Lung (tissue), 12 donors: ENCODE measurements around the gene C4orf50. TPM values are rescaled to one million over a fixed set of nuclear protein-coding genes. Genes with fewer than 3 reads are reported as not detected.

Source experiments
- ATAC-seq: fragments of 200-7000 bp; cut with Tn5 transposase; one replicate; pipeline ENCODE4 v1.9.1; 2020; ENCODE audit warnings: moderate number of reproducible peaks; ENCODE audit not compliant: insufficient read depth, low FRiP score
- DNase-seq, 3 donors: peaks; one replicate each; pipeline ENCODE4 v3.0.0-alpha.2; 2013 to 2017
- H3K27ac ChIP-seq, 2 donors: one replicate each; pipeline ENCODE4 v1.5.1; 2013; ENCODE audit warnings: mild to moderate bottlenecking in 2 of 2, moderate library complexity in 2 of 2, control low read depth in 1 of 2, inconsistent platforms in 1 of 2, low read depth in 1 of 2, low read length in 1 of 2
- H3K27me3 ChIP-seq, 3 donors: one replicate each; pipeline ENCODE4 v1.5.1; 2013; ENCODE audit warnings: low read length in 2 of 3; ENCODE audit not compliant: control insufficient read depth in 3 of 3, insufficient read depth in 3 of 3
- H3K36me3 ChIP-seq, 4 donors: one replicate each; pipeline ENCODE4 v1.5.1; 2013; ENCODE audit warnings: low read length in 4 of 4, mild to moderate bottlenecking in 1 of 4, moderate library complexity in 1 of 4; ENCODE audit not compliant: control insufficient read depth in 4 of 4, insufficient read depth in 4 of 4
- H3K4me1 ChIP-seq, 5 donors: one replicate each; pipeline ENCODE4 v1.5.1; 2013; ENCODE audit warnings: low read length in 5 of 5, mild to moderate bottlenecking in 2 of 5, moderate library complexity in 1 of 5; ENCODE audit not compliant: control insufficient read depth in 5 of 5, insufficient read depth in 5 of 5
- H3K4me3 ChIP-seq: one replicate; pipeline ENCODE4 v1.5.1; 2013; ENCODE audit warnings: mild to moderate bottlenecking, control low read depth, moderate library complexity
- H3K9ac ChIP-seq, 2 donors: one replicate each; pipeline ENCODE4 v1.5.1; 2013; ENCODE audit warnings: low read length in 2 of 2, control low read depth in 1 of 2; ENCODE audit not compliant: insufficient read depth in 1 of 2
- H3K9me3 ChIP-seq, 4 donors: one replicate each; pipeline ENCODE4 v1.5.1; 2013; ENCODE audit warnings: low read length in 3 of 4, mild to moderate bottlenecking in 1 of 4, moderate library complexity in 1 of 4; ENCODE audit not compliant: control insufficient read depth in 4 of 4, insufficient read depth in 3 of 4
- CTCF ChIP-seq: IDR thresholded peaks from 2 replicates; pipeline ENCODE4 v1.5.1; 2012; ENCODE audit warnings: mild to moderate bottlenecking; ENCODE audit errors: control extremely low read depth, extremely low read depth
- WGBS, 2 donors: extraction: QIAGEN DNeasy Blood & Tissue Kit; methylation state at CpG; one replicate each; pipeline ENCODE4 v1.1.7; 2013; 5-methylcytosine and 5-hydroxymethylcytosine counted together
- polyA plus RNA-seq, 2 donors: library from polyadenylated mRNA; stranded (reverse); fragments of 200-250 nt; gene quantifications; one replicate each; pipeline ENCODE4 v1.2.1, GENCODE V29; 2013
- total RNA-seq, 2 donors: library from RNA; depleted of rRNA in 1 of 2; stranded (reverse); fragments of >200 nt in 1 of 2; gene quantifications; one replicate each; pipeline ENCODE4 v1.2.1, GENCODE V29; 2014 to 2021
- donor health status: control.
- donor health status: control.
- donor health status: Bipolar disorder and iron deficiency.
- donor health status: healthy.
- donor health status: DM: yes; HTN: yes; CAD: no.

The C4orf50 gene
- total and polyA plus RNA-seq, 4 donors: 0.02 to 0.04 (median 0.03) TPM

- Histone ChIP-seq H3K4me3 (no peak overlapping the region), H3K9me3 (peaks cover 0 to 4% (median 2%) of the 10 kb centered on the region in 4 donors), H3K4me1 (no peaks in the 10 kb centered on the region), H3K27me3 (peaks cover 0 to 14% (median 0%) of the 10 kb centered on the region in 3 donors), H3K36me3 (no peaks in the 10 kb centered on the region), H3K27ac (no peak overlapping the region), H3K9ac (no peak overlapping the region)
- WGBS, 2 donors: 15 to 19% methylated on average over 11 of the region's 11 CpGs
- DNase-seq: peak; percentile 14 to 32 (median 24)
- ATAC-seq: no peak
- TF ChIP-seq CTCF: peak; percentile 38
Measured at GRCh38 chr4:5979981-5980380, 38.2 kb downstream of the C4orf50 start.

DNA sequence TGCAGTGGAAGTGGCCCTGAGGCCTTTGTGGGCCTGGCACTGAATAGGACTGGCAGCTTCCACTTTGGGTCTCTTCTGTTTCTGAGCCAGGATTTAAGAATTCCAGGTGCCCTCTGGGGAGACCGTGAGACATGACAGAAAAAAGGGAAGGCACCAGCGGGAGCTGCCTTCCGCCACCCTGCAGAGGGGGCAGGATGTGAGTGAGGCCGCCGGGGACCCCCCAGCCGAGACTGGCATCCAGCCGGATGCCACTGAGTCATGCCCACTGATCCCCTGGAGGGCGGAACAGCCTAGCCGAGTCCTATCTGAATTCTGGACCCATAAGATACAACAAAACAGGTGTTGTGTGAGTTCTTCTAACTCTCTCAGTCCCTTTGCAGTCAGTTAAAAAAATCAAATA lies 41.3 kb downstream of the C4orf50 start:
- H3K27me3 ChIP-seq: peaks cover 0 to 14% (median 3%) of the 10 kb centered on the region in 3 donors
- H3K4me3 ChIP-seq: no peak overlapping the region
- TF ChIP-seq CTCF: no peak
- H3K9me3 ChIP-seq: no peaks in the 10 kb centered on the region
- no peaks in the 10 kb centered on the region for H3K36me3 ChIP-seq
- no peak overlapping the region for H3K9ac ChIP-seq
- no peaks in the 10 kb centered on the region for H3K4me1 ChIP-seq
- ATAC-seq: no peak
- WGBS, 2 donors: 78 to 81% methylated on average over 9 of the region's 9 CpGs
- peak in 1 of 3 donors; percentile 6 for DNase-seq
- no peak overlapping the region for H3K27ac ChIP-seq

DNA sequence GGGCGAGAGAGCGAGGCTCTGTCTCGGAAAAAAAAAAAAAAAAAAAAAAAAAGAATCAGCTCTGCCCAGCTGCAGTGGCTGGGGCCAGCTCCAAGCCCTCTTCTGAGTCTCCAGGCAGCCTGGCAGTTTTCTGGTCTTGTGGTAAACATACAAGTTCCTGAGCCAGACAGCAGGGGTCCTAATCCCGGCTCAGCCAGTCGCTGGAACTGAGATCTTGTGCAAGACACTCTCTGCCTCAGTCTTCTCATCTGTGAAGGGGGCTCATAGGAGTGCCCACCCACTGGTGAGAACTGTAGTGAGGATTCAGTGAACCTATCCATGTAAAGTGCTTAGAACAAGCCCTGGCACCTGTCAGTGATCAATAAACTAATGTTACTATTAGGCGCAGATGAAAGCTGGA lies 41.8 kb downstream of the C4orf50 start:
- ATAC-seq (no peak), DNase-seq (no peak)
- no peak for TF ChIP-seq CTCF
- H3K9me3 ChIP-seq: no peaks in the 10 kb centered on the region
- H3K4me3 ChIP-seq: no peak overlapping the region
- no peaks in the 10 kb centered on the region for H3K36me3 ChIP-seq
- no peak overlapping the region for H3K9ac ChIP-seq
- H3K4me1 ChIP-seq: no peaks in the 10 kb centered on the region
- no peak overlapping the region for H3K27ac ChIP-seq
- 88% methylated on average over 6 of the region's 6 CpGs for WGBS, 2 donors
- peaks cover 0 to 14% (median 3%) of the 10 kb centered on the region in 3 donors for H3K27me3 ChIP-seq

- no peaks in the 10 kb centered on the region for H3K9me3 ChIP-seq
- H3K27me3 ChIP-seq: peaks cover 0 to 14% (median 3%) of the 10 kb centered on the region in 3 donors
- H3K9ac ChIP-seq: no peak overlapping the region
- H3K4me1 ChIP-seq: no peaks in the 10 kb centered on the region
- ATAC-seq: no peak
- TF ChIP-seq CTCF: no peak
- DNase-seq: no peak
- H3K4me3 ChIP-seq: no peak overlapping the region
- no peak overlapping the region for H3K27ac ChIP-seq
- WGBS, 2 donors: 79 to 86% methylated on average over 15 of the region's 15 CpGs
- no peaks in the 10 kb centered on the region for H3K36me3 ChIP-seq
Measured at GRCh38 chr4:5974321-5974720, 43.9 kb downstream of the C4orf50 start.
